DND-41 (cell line): ENCODE data around the gene METTL13.

Experiments
- ATAC-seq: fragments of 200-7000 bp; cut with Tn5 transposase; 3 replicates; pipeline ENCODE4 v1.9.1; 2021; ENCODE audit warnings: low read depth; ENCODE audit not compliant: insufficient read depth
- DNase-seq: peaks from one replicate; pipeline ENCODE4 v3.0.0-alpha.2; 2020
- H2AFZ ChIP-seq: 2 replicates; pipeline ENCODE4 v1.6.0; 2012; ENCODE audit warnings: low read depth, low read length
- H3K27ac ChIP-seq: 2 replicates; pipeline ENCODE4 v1.5.1; 2012; ENCODE audit warnings: low read length, inconsistent platforms
- H3K27me3 ChIP-seq: fragments of 200-600 bp; sonication (generic); 2 replicates; pipeline ENCODE4 v1.6.0; 2012; ENCODE audit warnings: low read length, mild to moderate bottlenecking, inconsistent platforms; ENCODE audit not compliant: insufficient read depth, poor library complexity
- H3K36me3 ChIP-seq: 2 replicates; pipeline ENCODE4 v1.5.1; 2012; ENCODE audit warnings: low read length, inconsistent platforms; ENCODE audit not compliant: insufficient read depth
- H3K4me1 ChIP-seq: 2 replicates; pipeline ENCODE4 v1.5.1; 2012; ENCODE audit warnings: mild to moderate bottlenecking, low read length; ENCODE audit not compliant: insufficient read depth
- H3K4me2 ChIP-seq: 2 replicates; pipeline ENCODE4 v1.6.0; 2012; ENCODE audit warnings: mild to moderate bottlenecking, moderate library complexity, low read length, inconsistent platforms; ENCODE audit not compliant: insufficient read depth
- H3K4me3 ChIP-seq, 2 experiments: fragments of 200-600 bp in 1 of 2; shearing (Covaris generic) in 1 of 2; 2 replicates each; pipeline ENCODE4 v1.5.1; 2012 to 2016; ENCODE audit warnings: inconsistent platforms in 2 of 2, low read length in 2 of 2, mild to moderate bottlenecking in 2 of 2, low read depth in 1 of 2, moderate library complexity in 1 of 2
- H3K79me2 ChIP-seq: 2 replicates; pipeline ENCODE4 v1.6.0; 2012; ENCODE audit warnings: low read length, inconsistent platforms; ENCODE audit not compliant: insufficient read depth
- H3K9ac ChIP-seq: 2 replicates; pipeline ENCODE4 v1.6.0; 2012; ENCODE audit warnings: low read depth, mild to moderate bottlenecking, inconsistent platforms, low read length, moderate library complexity
- H3K9me3 ChIP-seq: 2 replicates; pipeline ENCODE4 v1.5.1; 2012; ENCODE audit warnings: low read length, moderate library complexity, mild to moderate bottlenecking, inconsistent platforms; ENCODE audit not compliant: insufficient read depth, severe bottlenecking
- H4K20me1 ChIP-seq: 2 replicates; pipeline ENCODE4 v1.6.0; 2012; ENCODE audit warnings: low read length; ENCODE audit not compliant: insufficient read depth
- CTCF ChIP-seq: IDR thresholded peaks from 2 replicates; pipeline ENCODE4 v1.5.1; 2012; ENCODE audit warnings: borderline replicate concordance, low read length, moderate library complexity, mild to moderate bottlenecking; ENCODE audit not compliant: poor library complexity, severe bottlenecking; ENCODE audit errors: extremely low read depth
- EZH2 ChIP-seq: IDR thresholded peaks from 3 replicates; pipeline ENCODE4 v1.6.1; 2012; ENCODE audit warnings: borderline replicate concordance, low read depth, mild to moderate bottlenecking, moderate library complexity, low read length, inconsistent platforms; ENCODE audit not compliant: severe bottlenecking

Gene METTL13

GRCh38 chr1:171807556-171807955 lies 26.1 kb downstream of the METTL13 start:
- H3K4me1 ChIP-seq: no peaks in the 10 kb centered on the region
- no peaks in the 10 kb centered on the region for H3K9me3 ChIP-seq
- TF ChIP-seq EZH2: no peak
- no peak for TF ChIP-seq CTCF
- DNase-seq (no peak), ATAC-seq (no peak)
- H3K4me3 ChIP-seq: no peak overlapping the region
- H3K36me3 ChIP-seq: no peaks in the 10 kb centered on the region
- H3K27ac ChIP-seq: no peak overlapping the region
- no peaks in the 10 kb centered on the region for H3K79me2 ChIP-seq
- no peak overlapping the region for H2AFZ ChIP-seq
- H3K27me3 ChIP-seq: no peaks in the 10 kb centered on the region
- H4K20me1 ChIP-seq: no peaks in the 10 kb centered on the region
- H3K4me2 ChIP-seq: no peak overlapping the region
- H3K9ac ChIP-seq: no peak overlapping the region

GRCh38 chr1:171809834-171810233 lies 28.4 kb downstream of the METTL13 start:
- no peaks in the 10 kb centered on the region for H3K4me1 ChIP-seq

GRCh38 chr1:171811672-171812071 lies 30.2 kb downstream of the METTL13 start:
- Histone ChIP-seq H3K9me3 (no peaks in the 10 kb centered on the region), H3K4me1 (no peaks in the 10 kb centered on the region), H3K4me2 (no peak overlapping the region), H3K36me3 (no peaks in the 10 kb centered on the region), H4K20me1 (no peaks in the 10 kb centered on the region), H3K27ac (no peak overlapping the region), H3K27me3 (no peaks in the 10 kb centered on the region), H3K9ac (no peak overlapping the region), H3K4me3 (no peak overlapping the region), H2AFZ (no peak overlapping the region), H3K79me2 (no peaks in the 10 kb centered on the region)
- no peak for TF ChIP-seq EZH2
- TF ChIP-seq CTCF: no peak
- no peak for DNase-seq
- ATAC-seq: no peak

More at GRCh38 chr1:171809834-171810233, 28.4 kb downstream of the METTL13 start:
- H3K4me2 ChIP-seq: no peak overlapping the region
- no peaks in the 10 kb centered on the region for H3K9me3 ChIP-seq
- no peaks in the 10 kb centered on the region for H3K36me3 ChIP-seq
- ATAC-seq (no peak), DNase-seq (no peak)
- H3K27me3 ChIP-seq: no peaks in the 10 kb centered on the region
- no peak overlapping the region for H3K9ac ChIP-seq
- TF ChIP-seq EZH2 (no peak), CTCF (no peak)
- no peaks in the 10 kb centered on the region for H3K79me2 ChIP-seq
- no peak overlapping the region for H2AFZ ChIP-seq
- no peak overlapping the region for H3K4me3 ChIP-seq
- no peak overlapping the region for H3K27ac ChIP-seq
- no peaks in the 10 kb centered on the region for H4K20me1 ChIP-seq

GRCh38 chr1:171814692-171815091 lies 33.2 kb downstream of the METTL13 start:
- no peak overlapping the region for H3K9ac ChIP-seq
- no peak overlapping the region for H3K27ac ChIP-seq
- H3K4me3 ChIP-seq: no peak overlapping the region
- no peak for TF ChIP-seq CTCF
- no peak for TF ChIP-seq EZH2
- H4K20me1 ChIP-seq: no peaks in the 10 kb centered on the region
- no peak for DNase-seq
- H3K4me1 ChIP-seq: no peaks in the 10 kb centered on the region
- no peaks in the 10 kb centered on the region for H3K27me3 ChIP-seq
- H3K9me3 ChIP-seq: no peaks in the 10 kb centered on the region
- H3K36me3 ChIP-seq: no peaks in the 10 kb centered on the region
- no peak for ATAC-seq
- H2AFZ ChIP-seq: no peak overlapping the region
- H3K4me2 ChIP-seq: no peak overlapping the region
- H3K79me2 ChIP-seq: no peaks in the 10 kb centered on the region
